GM12892 (cell line): ENCODE measurements around the gene PAX3.

ENCODE experiments used
- DNase-seq: peaks from one replicate; pipeline ENCODE4 v3.0.0; 2011; ENCODE audit not compliant: insufficient read length
- FAIRE-seq: peaks from 2 replicates; lab custom pipeline; 2011; peaks lifted over from hg19 to GRCh38; lab: Jason Lieb, UNC
- POLR2A ChIP-seq: IDR thresholded peaks from 2 replicates; pipeline ENCODE4 v1.6.1; 2011; ENCODE audit warnings: low read depth, low read length, control low read depth
- POLR2AphosphoS5 ChIP-seq: IDR thresholded peaks from 2 replicates; pipeline ENCODE4 v1.6.1; 2011; ENCODE audit warnings: low read depth, low read length, control low read depth
- TAF1 ChIP-seq: IDR thresholded peaks from 2 replicates; pipeline ENCODE4 v1.6.1; 2011; ENCODE audit warnings: low read depth, mild to moderate bottlenecking, control low read depth, low read length, borderline replicate concordance

Gene PAX3

GRCh38 chr2:222272446-222273015 is 26.3 kb downstream of the PAX3 start:
- DNase-seq, result no peak
- no peak for FAIRE-seq
- TF ChIP-seq POLR2AphosphoS5, result no peak
- no peak for TF ChIP-seq POLR2A
- TF ChIP-seq TAF1, result no peak

GRCh38 chr2:222271854-222272253 is 26.9 kb downstream of the PAX3 start:
- no peak for DNase-seq
- no peak for TF ChIP-seq TAF1
- TF ChIP-seq POLR2A, result no peak
- TF ChIP-seq POLR2AphosphoS5, result no peak
- FAIRE-seq, result no peak

- FAIRE-seq (no peak), DNase-seq (no peak)
- no peak for TF ChIP-seq TAF1
- no peak for TF ChIP-seq POLR2AphosphoS5
Observed at GRCh38 chr2:222270396-222270795, 28.4 kb downstream of the PAX3 start.

- DNase-seq (no peak), FAIRE-seq (no peak)
- TF ChIP-seq POLR2AphosphoS5 (no peak), TAF1 (no peak), POLR2A (no peak)
Observed at GRCh38 chr2:222269132-222269531, 29.7 kb downstream of the PAX3 start.

GRCh38 chr2:222268311-222268990 is 30.3 kb downstream of the PAX3 start:
- FAIRE-seq, result no peak
- DNase-seq, result no peak
- TF ChIP-seq POLR2AphosphoS5, result no peak
- no peak for TF ChIP-seq TAF1
- TF ChIP-seq POLR2A, result no peak

- TF ChIP-seq POLR2A (no peak), POLR2AphosphoS5 (no peak), TAF1 (no peak)
- FAIRE-seq, result no peak
Observed at GRCh38 chr2:222264791-222265320, 33.9 kb downstream of the PAX3 start.

GRCh38 chr2:222261504-222261903 is 37.3 kb downstream of the PAX3 start:
- FAIRE-seq, result no peak
- no peak for DNase-seq
- TF ChIP-seq POLR2A (no peak), TAF1 (no peak)

More at GRCh38 chr2:222264791-222265320, 33.9 kb downstream of the PAX3 start:
- no peak for DNase-seq

- no peak for TF ChIP-seq POLR2A
- TF ChIP-seq POLR2AphosphoS5, result no peak
- no peak for TF ChIP-seq TAF1
- FAIRE-seq (no peak), DNase-seq (no peak)
Observed at GRCh38 chr2:222257645-222258044, 41.2 kb downstream of the PAX3 start.

GRCh38 chr2:222256250-222256649 is 42.5 kb downstream of the PAX3 start:
- DNase-seq (no peak), FAIRE-seq (no peak)
- TF ChIP-seq POLR2A (no peak), POLR2AphosphoS5 (no peak), TAF1 (no peak)

- no peak for FAIRE-seq
- DNase-seq, result no peak
- TF ChIP-seq POLR2AphosphoS5 (no peak), TAF1 (no peak)
Observed at GRCh38 chr2:222255090-222255489, 43.7 kb downstream of the PAX3 start.

- FAIRE-seq, result no peak
- DNase-seq, result no peak
- no peak for TF ChIP-seq POLR2A
- TF ChIP-seq TAF1, result no peak
- no peak for TF ChIP-seq POLR2AphosphoS5
Observed at GRCh38 chr2:222250313-222250712, 48.5 kb downstream of the PAX3 start.

GRCh38 chr2:222249444-222249843 is 49.4 kb downstream of the PAX3 start:
- TF ChIP-seq POLR2A (no peak), TAF1 (no peak), POLR2AphosphoS5 (no peak)
- no peak for FAIRE-seq

More at GRCh38 chr2:222249444-222249843, 49.4 kb downstream of the PAX3 start:
- no peak for DNase-seq
